Measurements from ENCODE around the gene EEF1A2.

EEF1A2 gene

GRCh38 chr20:63538204-63539091 is 39.6 kb upstream of the EEF1A2 start:
- H3K4me3 ChIP-seq (ENCODE audit: low read length) = peak overlapping the region; percentile 84
- H3K79me2 ChIP-seq (ENCODE audit: low read length) = no peaks in the 10 kb centered on the region
- no peaks in the 10 kb centered on the region for H3K36me3 ChIP-seq (replicated peaks; ENCODE audit: low read depth, low read length)
- H3K4me1 ChIP-seq (ENCODE audit: low read length) = peaks cover 30% of the 10 kb centered on the region
- H3K4me2 ChIP-seq (ENCODE audit: low read length) = peak overlapping the region; percentile 76
- H4K20me1 ChIP-seq (ENCODE audit: insufficient read depth, low read length) = no peaks in the 10 kb centered on the region
- no peak overlapping the region for H3K27ac ChIP-seq (ENCODE audit: low read length)
- peak overlapping the region; percentile 48 for H3K9ac ChIP-seq (ENCODE audit: low read length)
- no peak for TF ChIP-seq EZH2phosphoT487 (IDR thresholded peaks at IDR 0.05; ENCODE audit: low read depth)
- no peak for TF ChIP-seq CTCF (IDR thresholded peaks at IDR 0.05; ENCODE audit: low read depth, low read length)
- peak overlapping the region; percentile 46 for H2AFZ ChIP-seq (ENCODE audit: low read depth, low read length)
- H3K9me3 ChIP-seq (ENCODE audit: insufficient read depth, low read length) = no peaks in the 10 kb centered on the region
- peaks cover 2% of the 10 kb centered on the region; the same call in 1 of the 2 replicates for H3K27me3 ChIP-seq (ENCODE audit: low read depth, low read length)

- H3K27me3 ChIP-seq (ENCODE audit: low read depth, low read length) = no peaks in the 10 kb centered on the region
- H3K9me3 ChIP-seq (ENCODE audit: insufficient read depth, low read length) = no peaks in the 10 kb centered on the region
- H2AFZ ChIP-seq (ENCODE audit: low read depth, low read length) = 0 out of 2 replicates have a peak overlapping the region, but pooled peaks have one; percentile 37
- peak overlapping the region; percentile 90 for H3K4me2 ChIP-seq (ENCODE audit: low read length)
- peak overlapping the region; percentile 75 for H3K27ac ChIP-seq (ENCODE audit: low read length)
- H3K79me2 ChIP-seq (ENCODE audit: low read length) = no peaks in the 10 kb centered on the region
- peak overlapping the region; percentile 84 for H3K4me3 ChIP-seq (ENCODE audit: low read length)
- no peaks in the 10 kb centered on the region for H3K36me3 ChIP-seq (replicated peaks; ENCODE audit: low read depth, low read length)
- H3K4me1 ChIP-seq (ENCODE audit: low read length) = peaks cover 24% of the 10 kb centered on the region
- H3K9ac ChIP-seq (ENCODE audit: low read length) = peak overlapping the region; percentile 81
- peak; percentile 81 for TF ChIP-seq CTCF (IDR thresholded peaks at IDR 0.05; ENCODE audit: low read depth, low read length)
- TF ChIP-seq EZH2phosphoT487 (IDR thresholded peaks at IDR 0.05; ENCODE audit: low read depth) = no peak
- H4K20me1 ChIP-seq (ENCODE audit: insufficient read depth, low read length) = no peaks in the 10 kb centered on the region
These were observed 38.8 kb upstream of the EEF1A2 start for GRCh38 chr20:63537525-63538203.

GRCh38 chr20:63536997-63537524 is 38.2 kb upstream of the EEF1A2 start, which contains the start of gene PTK6:
Gene PTK6 (minus strand): TSS chr20:63537376. CDS start chr20:63537314, 62 bp downstream.
- H3K27ac ChIP-seq (ENCODE audit: low read length) = peak within 1 kb of the TSS; percentile 75
- peak within 1 kb of the TSS; percentile 81 for H3K9ac ChIP-seq (ENCODE audit: low read length)
- peak within 1 kb of the TSS; percentile 90 for H3K4me2 ChIP-seq (ENCODE audit: low read length)
- no peaks in the 10 kb centered on the region for H3K36me3 ChIP-seq (replicated peaks; ENCODE audit: low read depth, low read length)
- no peaks in the 10 kb centered on the region for H3K9me3 ChIP-seq (ENCODE audit: insufficient read depth, low read length)
- H3K27me3 ChIP-seq (ENCODE audit: low read depth, low read length) = peaks cover 2% of the 10 kb centered on the region; the same call in 1 of the 2 replicates
- peaks cover 18% of the 10 kb centered on the region for H3K4me1 ChIP-seq (ENCODE audit: low read length)
- TF ChIP-seq EZH2phosphoT487 (IDR thresholded peaks at IDR 0.05; ENCODE audit: low read depth) (no peak), CTCF (IDR thresholded peaks at IDR 0.05; ENCODE audit: low read depth, low read length) (no peak)
- H3K79me2 ChIP-seq (ENCODE audit: low read length) = no peaks in the 10 kb centered on the region
- H4K20me1 ChIP-seq (ENCODE audit: insufficient read depth, low read length) = no peaks in the 10 kb centered on the region
- H2AFZ ChIP-seq (ENCODE audit: low read depth, low read length) = peak within 1 kb of the TSS; percentile 37; the same call in 1 of the 2 replicates
- peak within 1 kb of the TSS; percentile 84 for H3K4me3 ChIP-seq (ENCODE audit: low read length)
